CD14-positive monocyte (primary cell): ENCODE data around the gene KLHL6. TPM values are rescaled to one million over a fixed set of nuclear protein-coding genes. Genes with fewer than 3 reads are reported as not detected.

ENCODE experiments used
- DNase-seq, 3 donors: peaks; one replicate each; pipeline ENCODE4 v3.0.0-alpha.2; 2011 to 2022
- H2AFZ ChIP-seq: 2 replicates; pipeline ENCODE4 v1.6.0; 2012; ENCODE audit warnings: mild to moderate bottlenecking, low read depth, low read length, inconsistent platforms; ENCODE audit not compliant: insufficient read depth, poor library complexity, severe bottlenecking
- H3K27ac ChIP-seq, 2 donors: 1 replicate in 1 of 2; 2 replicates in 1 of 2; pipeline ENCODE4 v1.5.1; 2012 to 2013; ENCODE audit warnings: low read length in 2 of 2, control low read depth in 1 of 2, inconsistent platforms in 1 of 2, low read depth in 1 of 2, mild to moderate bottlenecking in 1 of 2
- H3K27me3 ChIP-seq, 2 donors: one replicate each; pipeline versions ENCODE4 v1.6.0 to v1.6.1; 2011 to 2013; ENCODE audit warnings: low read length in 2 of 2; ENCODE audit not compliant: control insufficient read depth in 2 of 2, insufficient read depth in 2 of 2
- H3K36me3 ChIP-seq, 2 donors: replicated peaks in 1 of 2; 1 replicate in 1 of 2; 2 replicates in 1 of 2; pipeline versions ENCODE4 v1.5.1 to v1.6.1; 2012 to 2013; ENCODE audit warnings: low read length in 2 of 2, control low read depth in 1 of 2, inconsistent platforms in 1 of 2, mild to moderate bottlenecking in 1 of 2; ENCODE audit not compliant: insufficient read depth in 2 of 2, control insufficient read depth in 1 of 2
- H3K4me1 ChIP-seq, 2 donors: 1 replicate in 1 of 2; 2 replicates in 1 of 2; pipeline versions ENCODE4 v1.5.1 to v1.6.1; 2012 to 2013; ENCODE audit warnings: low read length in 2 of 2, control low read depth in 1 of 2, inconsistent platforms in 1 of 2, mild to moderate bottlenecking in 1 of 2, moderate library complexity in 1 of 2; ENCODE audit not compliant: insufficient read depth in 2 of 2, control insufficient read depth in 1 of 2
- H3K4me2 ChIP-seq: replicated peaks from 2 replicates; pipeline ENCODE3; 2012; ENCODE audit warnings: low read length, moderate library complexity, mild to moderate bottlenecking; ENCODE audit not compliant: poor library complexity, severe bottlenecking; ENCODE audit errors: extremely low read depth
- H3K4me3 ChIP-seq, 3 experiments: fragments of 200-600 bp in 1 of 3; sonication (generic) in 1 of 3; replicated peaks in 1 of 3; 1 replicate in 2 of 3; 2 replicates in 1 of 3; pipeline ENCODE4 v1.5.1; 2011 to 2013; ENCODE audit warnings: low read length in 3 of 3, mild to moderate bottlenecking in 3 of 3, control low read depth in 2 of 3, low read depth in 2 of 3, inconsistent platforms in 1 of 3, moderate library complexity in 1 of 3
- H3K79me2 ChIP-seq: 2 replicates; pipeline ENCODE4 v1.6.0; 2012; ENCODE audit warnings: mild to moderate bottlenecking, control low read depth, inconsistent platforms, low read length, moderate library complexity; ENCODE audit not compliant: insufficient read depth
- H3K9ac ChIP-seq: 2 replicates; pipeline ENCODE4 v1.6.0; 2017; ENCODE audit warnings: low read length, mild to moderate bottlenecking; ENCODE audit not compliant: insufficient read depth, poor library complexity, severe bottlenecking
- H3K9me3 ChIP-seq, 2 donors: replicated peaks in 1 of 2; 1 replicate in 1 of 2; 2 replicates in 1 of 2; pipeline versions ENCODE4 v1.5.1 to v1.6.1; 2012 to 2013; ENCODE audit warnings: low read length in 2 of 2, control low read depth in 1 of 2; ENCODE audit not compliant: control insufficient read depth in 1 of 2, insufficient read depth in 1 of 2
- H4K20me1 ChIP-seq: 2 replicates; pipeline ENCODE4 v1.6.0; 2012; ENCODE audit warnings: mild to moderate bottlenecking, low read length, control low read depth, moderate library complexity; ENCODE audit not compliant: insufficient read depth
- H3K27ac Mint-ChIP-seq, 7 donors: one replicate each; pipeline ENCODE4 v1.8.0; 2020; ENCODE audit warnings: mild to moderate bottlenecking in 7 of 7, mixed read lengths in 7 of 7, moderate library complexity in 6 of 7, inconsistent platforms in 2 of 7
- H3K27me3 Mint-ChIP-seq, 3 donors: one replicate each; pipeline ENCODE4 v1.8.0; 2021 to 2022; ENCODE audit warnings: low read depth in 3 of 3, mild to moderate bottlenecking in 3 of 3, mixed read lengths in 3 of 3, moderate library complexity in 3 of 3, inconsistent platforms in 1 of 3
- H3K36me3 Mint-ChIP-seq, 2 donors: one replicate each; pipeline ENCODE4 v1.8.0; 2020; ENCODE audit warnings: mixed read lengths in 2 of 2, inconsistent platforms in 1 of 2, mild to moderate bottlenecking in 1 of 2
- H3K4me1 Mint-ChIP-seq: one replicate; pipeline ENCODE4 v1.8.0; 2020; ENCODE audit warnings: mild to moderate bottlenecking, mixed read lengths
- H3K4me3 Mint-ChIP-seq, 2 donors: one replicate each; pipeline ENCODE4 v1.8.0; 2020; ENCODE audit warnings: mild to moderate bottlenecking in 2 of 2, mixed read lengths in 2 of 2, moderate library complexity in 1 of 2
- H3K9me3 Mint-ChIP-seq, 7 donors: one replicate each; pipeline ENCODE4 v1.8.0; 2020 to 2022; ENCODE audit warnings: mixed read lengths in 7 of 7, mild to moderate bottlenecking in 6 of 7, moderate library complexity in 6 of 7, inconsistent platforms in 2 of 7
- CTCF ChIP-seq: fragments of 200-600 bp; IDR thresholded peaks from one replicate; pipeline ENCODE4 v1.8.0; 2022; ENCODE audit warnings: antibody characterized with exemption, mild to moderate bottlenecking
- WGBS: methylation state at CpG from one replicate; pipeline ENCODE4 v1.1.5; 2013; ENCODE audit warnings: missing lambda C conversion rate; ENCODE audit not compliant: insufficient coverage; 5-methylcytosine and 5-hydroxymethylcytosine counted together
- intact Hi-C, 2 donors: fragments of 100-400 bp; cut with micrococcal nuclease; formaldehyde crosslinking; loops; one replicate each; pipeline versions ENCODE4 v1.15.0 to v1.15.1; 2023
- polyA plus RNA-seq, 3 donors: library from polyadenylated mRNA; depleted of rRNA in 1 of 3; unstranded in 2 of 3; stranded (reverse) in 1 of 3; fragments of 300-500 nt in 2 of 3; fragments of >200 nt in 1 of 3; fragmentation: Illumina TruSeq in 2 of 3; gene quantifications; 1 replicate in 2 of 3; 2 replicates in 1 of 3; pipeline ENCODE4 v1.2.3, GENCODE V29; 2012 to 2021

Gene KLHL6
- polyA plus RNA-seq, 3 donors: 5.7 to 15.2 (median 10.6) TPM

GRCh38 chr3:183485585-183485984 lies 69.9 kb downstream of the KLHL6 start:
- peak overlapping the region in 1 of 7 donors; percentile 14 for H3K27ac Mint-ChIP-seq
- H3K36me3 Mint-ChIP-seq: peaks cover 11 to 14% of the 10 kb centered on the region in 2 donors
- Histone ChIP-seq H3K9me3 (no peaks in the 10 kb centered on the region), H3K27me3 (no peaks in the 10 kb centered on the region), H2AFZ (no peak overlapping the region), H3K27ac (no peak overlapping the region), H3K36me3 (peaks cover 0 to 19% of the 10 kb centered on the region in 2 donors), H3K4me2 (no peak overlapping the region), H3K79me2 (no peaks in the 10 kb centered on the region), H3K4me1 (peaks cover 31 to 33% of the 10 kb centered on the region in 2 donors), H3K4me3 (no peak overlapping the region), H3K9ac (no peak overlapping the region), H4K20me1 (no peaks in the 10 kb centered on the region)
- H3K9me3 Mint-ChIP-seq: peaks cover 0 to 8% (median 5%) of the 10 kb centered on the region in 7 donors
- peaks cover 0 to 1% (median 0%) of the 10 kb centered on the region in 3 donors for H3K27me3 Mint-ChIP-seq
- no peak for DNase-seq
- H3K4me1 Mint-ChIP-seq: peaks cover 32% of the 10 kb centered on the region
- intact Hi-C loops: no loop called here
- 90% methylated on average over 2 of the region's 6 CpGs for WGBS
- no peak overlapping the region for H3K4me3 Mint-ChIP-seq
- no peak for TF ChIP-seq CTCF

GRCh38 chr3:183485093-183485492 lies 70.4 kb downstream of the KLHL6 start:
- Mint-ChIP-seq H3K9me3 (peaks cover 0 to 8% (median 5%) of the 10 kb centered on the region in 7 donors), H3K27me3 (peaks cover 0 to 1% (median 0%) of the 10 kb centered on the region in 3 donors), H3K27ac (peak overlapping the region in 1 of 7 donors; percentile 14), H3K36me3 (peaks cover 10% of the 10 kb centered on the region in 2 donors), H3K4me3 (no peak overlapping the region), H3K4me1 (peaks cover 32% of the 10 kb centered on the region)
- Histone ChIP-seq H3K27ac (no peak overlapping the region), H3K27me3 (no peaks in the 10 kb centered on the region), H3K9ac (no peak overlapping the region), H4K20me1 (no peaks in the 10 kb centered on the region), H3K36me3 (peaks cover 0 to 18% of the 10 kb centered on the region in 2 donors), H3K4me2 (no peak overlapping the region), H3K4me1 (peaks cover 31 to 32% of the 10 kb centered on the region in 2 donors), H3K4me3 (no peak overlapping the region), H3K9me3 (no peaks in the 10 kb centered on the region), H2AFZ (no peak overlapping the region), H3K79me2 (no peaks in the 10 kb centered on the region)
- intact Hi-C loops: no loop called here
- DNase-seq: no peak
- no CpG with 5 or more reads among the region's 6 CpGs for WGBS
- no peak for TF ChIP-seq CTCF
